ENCODE results near the gene PTPRC.

PTPRC gene

DNA sequence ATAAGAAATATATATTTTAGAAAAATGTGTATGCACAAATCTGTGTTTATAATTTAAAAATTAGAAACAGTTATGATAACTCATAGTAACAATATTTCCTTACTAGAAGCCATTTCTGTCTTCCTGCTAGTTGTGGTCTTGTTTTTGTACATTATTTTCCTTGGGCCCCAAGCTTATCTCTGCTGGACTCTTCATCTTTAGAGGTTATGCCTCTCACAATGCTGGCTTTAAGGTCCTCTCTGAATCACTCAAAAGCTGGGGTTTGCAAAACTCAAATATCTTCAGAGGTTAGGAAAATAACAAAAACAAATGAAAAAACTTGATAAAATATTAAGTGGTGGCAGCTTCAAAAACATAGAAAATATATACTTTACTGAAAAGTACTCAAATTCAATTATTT is 133.8 kb downstream of the PTPRC start:
- no peak for DNase-seq

GRCh38 chr1:198773030-198773429 is 134.2 kb downstream of the PTPRC start:
- DNase-seq: no peak

DNA sequence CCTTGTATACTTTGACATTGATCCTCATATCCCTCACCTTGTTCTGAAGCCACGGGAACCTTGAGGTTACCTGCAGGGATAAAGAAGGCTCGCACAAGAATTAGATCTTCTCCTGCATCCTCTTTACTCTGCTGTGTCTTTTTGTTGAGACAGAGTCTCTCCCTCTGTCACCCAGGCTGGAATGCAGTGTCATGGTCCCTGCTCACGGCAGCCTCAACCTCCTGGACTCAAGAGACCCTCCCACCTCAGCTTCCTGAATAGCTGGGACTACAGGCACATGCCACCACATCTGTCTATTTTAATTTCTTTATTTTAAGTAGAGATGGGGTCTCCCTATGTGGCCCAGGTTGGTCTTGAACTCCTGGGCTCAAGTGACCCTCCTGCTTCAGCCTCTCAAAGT is 134.7 kb downstream of the PTPRC start:
- DNase-seq: no peak

GRCh38 chr1:198774421-198774820 is 135.6 kb downstream of the PTPRC start:
- no peak for DNase-seq

DNA sequence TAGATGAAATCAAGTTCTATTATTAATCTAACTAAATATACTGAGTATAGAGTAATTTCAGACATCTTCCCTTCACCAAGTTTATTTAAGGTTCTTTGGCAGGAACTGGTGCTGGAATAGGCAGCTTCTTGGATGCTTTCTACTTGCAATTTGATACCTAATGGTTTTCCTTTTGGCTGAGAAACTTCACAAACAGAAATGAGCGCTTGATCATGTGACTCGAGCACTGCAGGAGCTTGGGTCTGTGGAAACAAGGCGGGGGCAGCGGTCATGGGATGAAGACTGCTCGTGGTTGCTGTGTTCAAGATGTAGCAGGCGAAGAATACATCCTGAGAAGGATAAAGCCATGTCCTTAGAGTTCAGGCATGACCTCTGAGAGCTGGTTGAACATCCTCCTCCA is 136.8 kb downstream of the PTPRC start:
- DNase-seq: no peak

GRCh38 chr1:198776602-198777029 is 137.8 kb downstream of the PTPRC start:
- DNase-seq: no peak

DNA sequence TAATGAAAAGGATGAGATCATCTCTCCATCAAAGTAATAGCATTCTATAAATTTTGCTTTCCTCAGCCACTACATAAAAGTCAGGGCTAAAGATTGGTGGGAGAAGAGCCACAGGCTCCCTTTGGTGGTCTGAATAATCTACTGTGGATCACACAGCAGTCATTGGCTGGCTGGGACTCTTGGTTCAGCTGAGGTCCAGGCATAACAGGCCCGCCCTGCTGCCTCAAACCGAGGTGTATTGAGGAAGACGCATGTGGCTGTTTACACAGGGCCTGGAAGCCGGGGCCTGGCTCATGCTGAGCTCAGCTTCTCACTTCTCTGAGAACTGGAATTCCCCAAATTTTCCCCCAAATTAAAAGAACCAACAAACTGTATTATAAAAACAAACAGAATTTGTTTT is 139.2 kb downstream of the PTPRC start:
- DNase-seq: no peak

DNA sequence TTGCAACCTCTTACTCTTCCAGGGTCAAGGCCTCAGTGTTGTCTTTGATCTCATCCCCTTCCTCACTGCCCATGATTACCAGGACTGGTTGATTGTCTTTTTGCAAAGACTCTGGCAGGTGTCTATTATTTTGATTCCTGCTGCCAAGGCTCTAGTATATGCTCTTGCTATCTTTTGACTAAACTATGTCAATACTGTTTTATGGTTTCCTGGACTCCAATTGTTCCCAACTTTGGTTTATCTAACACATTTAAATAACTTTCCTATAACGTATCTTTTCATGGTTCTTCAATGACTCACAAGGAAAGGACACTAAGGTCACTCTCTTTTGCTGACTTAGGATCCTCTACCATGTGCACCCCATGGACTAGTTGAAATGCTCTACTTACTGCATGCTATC is 141.5 kb downstream of the PTPRC start:
- no peak for DNase-seq

GRCh38 chr1:198788561-198789064 is 149.8 kb downstream of the PTPRC start:
- no peak for DNase-seq

- no peak for DNase-seq
Observed at GRCh38 chr1:198793714-198794113, 154.9 kb downstream of the PTPRC start.

DNA sequence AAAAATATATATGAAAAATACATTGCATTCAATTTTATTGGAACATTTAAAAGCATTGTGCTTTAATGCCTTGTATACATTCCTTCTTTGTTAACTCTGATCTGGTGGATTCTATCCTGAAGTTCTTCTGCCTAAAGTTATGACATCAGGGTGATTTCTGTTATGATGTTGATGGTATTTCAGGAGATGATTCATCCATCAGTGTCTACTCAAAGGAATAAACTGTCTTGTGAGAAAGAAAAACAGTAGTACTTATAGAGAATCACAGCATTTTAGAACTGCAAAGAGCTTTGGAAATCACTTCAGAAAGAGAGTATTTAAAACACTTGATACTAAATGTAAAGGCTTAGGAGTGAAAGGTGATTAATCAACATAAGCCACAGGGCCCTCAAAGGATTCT is 155.7 kb downstream of the PTPRC start:
- no peak for DNase-seq

DNA sequence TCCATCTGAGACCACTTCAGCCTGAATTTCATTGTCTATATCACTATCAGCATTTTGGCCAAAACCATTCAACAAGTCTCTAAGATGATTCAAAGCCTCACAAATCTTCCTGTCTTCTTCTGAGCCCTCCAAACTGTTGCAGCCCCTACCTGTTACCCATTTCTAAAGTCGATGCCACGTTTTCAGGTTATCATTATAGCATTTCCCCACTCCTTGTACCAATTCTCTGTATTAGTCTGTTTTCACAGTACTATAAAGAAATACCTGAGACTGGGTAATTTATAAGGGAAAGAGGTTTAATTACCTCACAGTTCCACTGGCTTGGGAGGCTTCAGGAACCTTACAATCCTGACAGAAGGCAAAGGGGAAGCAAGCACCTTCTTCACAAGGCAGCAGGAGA is 158.8 kb downstream of the PTPRC start:
- no peak for DNase-seq

DNA sequence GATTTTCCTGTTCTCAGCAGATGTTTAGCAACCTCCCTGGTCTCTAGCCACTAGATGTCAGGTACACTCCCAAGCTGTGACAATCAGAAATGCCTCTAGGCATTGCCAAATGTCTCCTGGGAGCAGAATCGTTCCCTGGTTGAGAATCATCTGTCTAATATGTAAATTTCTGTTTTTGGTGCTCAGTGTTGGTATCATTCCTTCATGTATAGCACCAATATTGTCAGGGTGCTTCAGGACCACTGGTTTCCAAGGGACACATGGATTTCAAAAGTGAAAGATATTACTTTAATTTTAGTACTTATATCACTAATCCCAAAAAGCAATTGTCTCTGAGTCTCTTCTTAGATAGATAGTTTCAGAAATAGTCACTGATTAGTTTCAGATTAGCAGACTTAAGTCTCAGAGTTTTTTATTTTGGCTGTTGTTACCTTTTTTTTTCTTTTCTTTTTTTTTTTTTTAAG is 160.1 kb downstream of the PTPRC start:
- no peak for DNase-seq

DNA sequence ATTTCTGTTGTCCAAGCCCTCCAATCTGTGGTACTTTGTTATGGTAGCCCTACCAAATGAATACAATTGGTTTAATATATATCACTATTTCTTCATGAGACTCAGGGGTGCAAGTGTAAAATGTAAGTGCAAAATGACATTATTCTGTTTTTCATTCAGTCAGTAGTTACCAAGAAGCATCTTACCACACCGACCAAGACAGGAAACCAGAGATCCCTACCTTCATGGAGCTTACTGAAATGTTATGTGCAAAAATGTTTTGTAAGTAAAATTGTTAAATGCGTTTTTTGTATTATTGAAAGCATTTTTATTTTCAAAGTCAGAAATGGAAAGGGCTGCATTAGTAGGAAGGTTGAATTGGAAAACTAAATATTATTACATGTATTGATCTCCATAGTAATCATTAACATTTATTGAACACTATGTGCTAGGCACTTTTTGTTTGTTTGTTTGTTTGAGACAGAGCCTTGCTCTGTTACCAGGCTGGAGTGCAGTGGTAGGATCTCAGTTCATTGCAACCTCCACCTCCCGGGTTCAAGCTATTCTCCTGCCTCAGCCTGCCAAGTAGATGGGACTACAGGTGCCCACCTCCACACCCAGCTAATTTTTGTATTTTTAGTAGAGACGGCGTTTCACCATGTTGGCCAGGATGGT is 166.8 kb downstream of the PTPRC start:
- no peak for DNase-seq

- no peak for DNase-seq
Observed at GRCh38 chr1:198806861-198807260, 168.0 kb downstream of the PTPRC start.
